Ovary (tissue), 3 donors: ENCODE data around the gene GAS1.

Source experiments
- CTCF ChIP-seq, 3 donors: fragments of 450-650 bp in 2 of 3; fragments of 200-600 bp in 1 of 3; IDR thresholded peaks; one replicate each; pipeline versions ENCODE4 v1.5.1 to v1.8.0; 2016 to 2022; ENCODE audit warnings: antibody characterized with exemption in 3 of 3, mild to moderate bottlenecking in 1 of 3
- EP300 ChIP-seq: sonication (generic); formaldehyde crosslinking; IDR thresholded peaks from one replicate; pipeline ENCODE4 v1.6.1; 2017; ENCODE audit warnings: antibody characterized with exemption
- POLR2A ChIP-seq: fragments of 450-650 bp; IDR thresholded peaks from one replicate; pipeline ENCODE4 v1.6.1; 2017; ENCODE audit warnings: antibody characterized with exemption, mild to moderate bottlenecking, moderate library complexity
- donor health status: DM: no; HTN: no; CAD: no.

GRCh38 chr9:86947146-86948073, at the start of gene GAS1:
- TF ChIP-seq CTCF (IDR thresholded peaks at IDR 0.05) (no peak), POLR2A (peak; percentile 57), EP300 (no peak)
